Measurements from ENCODE around the gene C9orf152.
"Not testable (repeated sequence)": the region's sequence is repeated elsewhere in the genome, so short reads cannot be mapped to it uniquely, and the experiment has no call there.

Gene C9orf152, protein sequence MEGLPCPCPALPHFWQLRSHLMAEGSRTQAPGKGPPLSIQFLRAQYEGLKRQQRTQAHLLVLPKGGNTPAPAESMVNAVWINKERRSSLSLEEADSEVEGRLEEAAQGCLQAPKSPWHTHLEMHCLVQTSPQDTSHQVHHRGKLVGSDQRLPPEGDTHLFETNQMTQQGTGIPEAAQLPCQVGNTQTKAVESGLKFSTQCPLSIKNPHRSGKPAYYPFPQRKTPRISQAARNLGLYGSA

DNA sequence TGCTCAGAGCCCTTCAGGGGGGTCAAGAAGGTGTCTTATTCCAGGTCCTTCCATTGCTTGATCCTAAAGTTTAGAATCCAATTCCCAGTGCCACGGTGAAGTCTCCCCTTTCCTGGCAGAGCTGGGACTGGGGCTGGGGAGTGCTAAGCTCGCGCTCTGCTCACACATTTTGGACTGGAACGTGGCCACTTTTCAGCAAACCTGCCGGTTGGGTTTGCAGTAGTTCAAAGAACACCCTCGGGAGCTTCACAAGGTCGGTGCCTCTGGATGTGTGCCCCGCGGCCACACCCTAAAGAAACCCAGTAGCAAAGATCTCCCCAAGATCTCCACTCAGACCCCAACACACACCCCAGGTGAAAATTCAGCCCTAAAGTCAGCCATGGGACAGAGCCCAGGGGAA lies at the start of gene C9orf152:
C9orf152 (minus strand) TSS at position 129 of the 400 bp plus-strand sequence. CDS start 580 bp downstream, outside the sequence.
- DNase-seq, result no peak

DNA sequence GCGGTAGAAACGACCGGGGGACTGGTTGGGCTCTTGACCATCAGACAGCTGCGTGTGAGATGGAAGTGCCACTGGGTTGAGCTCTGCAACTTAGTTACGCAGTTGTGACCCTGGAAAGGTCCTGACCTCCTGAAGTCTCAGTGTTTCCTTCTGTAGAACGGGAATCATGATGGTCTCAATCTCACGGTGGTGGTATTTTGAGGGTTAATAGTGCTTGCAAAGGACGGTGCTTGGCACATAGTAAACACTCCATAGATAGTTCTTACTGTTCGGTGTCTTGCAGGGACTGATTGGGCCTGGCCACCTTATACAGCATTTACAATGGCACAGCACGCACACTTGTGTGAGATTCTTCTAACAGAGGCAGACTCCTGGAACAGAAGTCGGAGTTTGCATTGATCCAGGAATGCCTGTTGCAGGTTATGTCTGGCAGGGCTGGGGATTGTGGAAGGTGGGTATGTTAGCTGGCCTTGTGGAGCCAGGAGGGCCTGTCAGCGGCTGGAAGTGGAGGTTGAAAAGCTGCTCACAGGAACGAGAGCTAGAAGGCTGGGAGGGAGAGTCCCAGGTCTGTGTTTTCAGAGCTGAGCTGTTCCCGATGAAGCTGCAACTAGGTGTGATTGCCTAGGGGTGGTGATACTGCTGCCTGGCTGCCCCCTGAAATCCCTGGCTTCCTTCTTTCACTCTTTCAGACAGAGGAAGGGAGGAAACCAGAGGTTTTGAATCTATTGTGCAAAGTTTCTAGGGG lies 49.3 kb upstream of the C9orf152 start:
- peak; percentile 27 for DNase-seq

DNA sequence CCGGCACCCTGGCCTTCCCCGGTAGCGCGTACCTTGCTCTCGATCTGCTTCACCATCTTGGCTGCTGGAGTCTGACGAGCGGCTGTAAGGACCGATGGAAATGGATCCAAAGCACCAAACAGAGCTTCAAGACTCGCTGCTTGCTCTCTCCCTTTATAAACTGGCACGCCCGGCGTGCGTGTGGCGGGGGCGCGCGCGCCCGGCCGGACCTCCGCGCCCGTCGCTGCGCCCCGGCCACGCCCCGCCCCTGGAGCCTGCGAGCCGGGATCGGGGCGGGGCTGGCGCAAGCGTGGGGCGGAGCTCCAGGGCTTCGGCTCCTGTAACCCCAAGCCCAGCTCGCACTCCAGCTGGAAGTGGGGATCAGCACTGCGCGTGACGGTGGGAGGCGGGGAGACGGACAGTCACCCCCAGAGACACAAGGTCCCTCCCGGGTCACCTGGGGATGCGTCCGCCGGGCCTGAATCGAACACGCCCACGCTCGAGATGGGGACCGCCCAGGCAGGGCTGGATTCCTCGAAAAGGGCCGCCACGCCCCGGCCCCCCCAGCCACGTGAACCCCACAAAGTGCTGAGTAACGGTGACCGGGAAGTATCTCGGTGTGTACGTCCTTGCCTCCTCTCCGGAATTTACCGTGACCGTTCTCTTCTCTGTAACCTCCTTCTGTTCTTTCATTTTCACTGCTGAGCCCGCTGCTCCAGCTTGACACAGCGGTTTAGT lies 48.6 kb upstream of the C9orf152 start, which contains the start of gene TXN:
TXN (minus strand) TSS at position 128 of the 717 bp plus-strand sequence; CDS start at position 56, 72 bp downstream.
- DNase-seq, result peak; percentile 89

DNA sequence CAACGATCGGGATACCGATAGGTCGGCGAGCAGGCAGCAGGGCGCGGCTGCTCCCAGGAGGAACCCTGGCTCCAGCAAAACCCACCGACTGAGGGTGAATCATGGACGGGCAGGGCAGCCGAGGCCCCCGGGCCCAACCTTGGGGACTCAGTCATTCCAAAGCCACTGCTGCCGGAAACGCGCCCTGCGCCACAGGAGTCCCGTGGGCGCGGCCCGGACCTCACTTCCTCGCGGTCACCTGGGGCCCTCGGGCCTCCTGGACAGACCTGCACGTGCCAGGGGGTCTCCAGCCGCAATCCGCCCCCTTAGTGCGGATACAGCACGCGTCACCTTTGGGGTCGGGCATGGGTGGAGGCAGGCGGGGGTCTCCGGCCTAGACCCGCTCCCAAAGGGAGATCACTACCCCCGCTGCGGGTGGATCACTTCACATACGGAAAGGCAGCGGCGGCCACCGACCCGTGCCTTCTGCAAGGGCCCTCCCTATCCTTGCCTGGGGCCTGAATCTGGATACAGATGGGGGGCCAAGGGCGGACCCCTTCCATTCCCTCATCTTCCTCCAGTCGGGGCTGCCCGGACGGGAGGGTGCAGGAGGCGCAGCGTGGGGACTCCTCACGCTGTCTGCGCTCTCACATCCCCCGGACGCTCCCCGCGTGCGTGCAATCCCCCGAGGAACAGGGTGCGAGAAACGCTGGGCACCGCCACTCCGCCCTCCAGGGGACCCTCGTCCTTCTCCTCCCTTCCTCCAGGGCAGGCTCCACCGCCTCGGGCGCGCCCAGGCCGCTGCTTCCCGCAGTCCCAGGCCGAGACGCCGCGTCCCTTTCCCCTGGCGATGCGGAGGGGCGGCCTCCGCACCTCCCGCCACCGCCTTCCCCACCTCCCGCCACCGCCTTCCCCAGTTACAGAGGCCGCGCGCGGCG lies 47.8 kb upstream of the C9orf152 start:
- DNase-seq, result peak; percentile 66

DNA sequence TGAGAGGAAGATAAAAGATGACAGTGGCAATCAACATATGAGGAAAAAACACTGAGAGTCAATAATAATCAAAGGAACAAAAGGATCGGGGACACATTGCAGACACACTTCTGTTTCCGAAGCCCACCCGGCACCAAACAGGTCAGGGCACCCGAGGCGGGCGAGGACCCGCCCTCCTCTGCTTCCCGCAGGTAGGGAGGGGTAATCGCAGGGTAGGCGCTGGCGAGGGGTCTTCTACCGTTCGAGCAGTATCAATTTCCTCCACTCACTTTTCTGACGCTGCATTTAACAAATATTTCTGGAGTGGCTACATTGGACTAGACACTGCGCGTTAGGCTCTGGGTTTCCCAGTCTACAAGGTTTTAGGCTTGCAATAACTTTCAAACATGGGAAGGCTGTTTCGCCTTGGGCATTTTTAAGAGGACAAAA lies 47.1 kb upstream of the C9orf152 start:
- DNase-seq, result no peak

DNA sequence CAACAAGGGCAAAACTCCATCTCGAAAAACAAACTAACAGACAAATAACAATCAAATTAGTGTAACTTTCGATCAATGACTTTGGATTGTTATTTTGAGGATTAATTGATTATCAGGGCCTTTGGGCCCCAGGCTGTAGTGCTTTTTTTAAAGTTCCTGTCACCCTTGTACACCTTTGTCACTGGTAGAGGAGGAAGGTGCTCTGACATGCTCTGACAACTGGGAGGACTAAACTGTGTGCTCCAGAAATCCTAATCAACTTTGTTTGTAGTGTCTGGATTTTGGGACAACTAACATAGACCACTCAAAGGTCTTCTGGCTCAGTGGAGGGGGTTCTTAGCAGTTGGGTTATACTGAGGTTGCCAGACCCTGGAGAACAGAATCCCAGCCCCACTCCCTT lies 46.5 kb upstream of the C9orf152 start:
- no peak for DNase-seq

DNA sequence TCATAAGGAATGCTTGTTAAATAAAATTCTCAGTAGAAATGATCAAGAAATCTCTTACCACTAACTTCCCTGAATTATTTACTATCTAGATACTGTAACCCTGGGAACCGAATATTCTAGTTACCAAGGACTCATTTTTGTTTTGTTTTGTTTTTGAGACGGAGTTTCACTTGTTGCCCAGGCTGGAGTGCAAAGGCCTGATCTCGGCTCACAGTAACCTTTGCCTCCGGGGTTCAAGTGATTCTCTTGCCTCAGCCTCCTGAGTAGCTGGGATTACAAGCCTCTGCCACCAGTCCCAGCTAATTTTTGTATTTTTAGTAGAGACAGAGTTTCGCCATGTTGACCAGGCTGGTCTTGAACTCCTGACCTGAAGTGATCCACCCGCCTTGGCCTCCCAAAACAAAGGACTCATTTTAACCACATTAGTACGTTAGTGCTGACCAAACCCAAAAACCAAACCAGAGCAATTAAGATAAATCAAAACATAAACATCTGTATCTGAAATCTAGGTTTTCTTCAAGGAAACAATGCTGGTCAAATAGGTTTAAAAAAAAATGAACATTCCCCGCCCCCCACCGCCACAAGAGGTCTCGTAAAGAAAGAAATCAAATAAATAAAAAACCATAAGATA lies 44.7 kb upstream of the C9orf152 start:
- no peak for DNase-seq

DNA sequence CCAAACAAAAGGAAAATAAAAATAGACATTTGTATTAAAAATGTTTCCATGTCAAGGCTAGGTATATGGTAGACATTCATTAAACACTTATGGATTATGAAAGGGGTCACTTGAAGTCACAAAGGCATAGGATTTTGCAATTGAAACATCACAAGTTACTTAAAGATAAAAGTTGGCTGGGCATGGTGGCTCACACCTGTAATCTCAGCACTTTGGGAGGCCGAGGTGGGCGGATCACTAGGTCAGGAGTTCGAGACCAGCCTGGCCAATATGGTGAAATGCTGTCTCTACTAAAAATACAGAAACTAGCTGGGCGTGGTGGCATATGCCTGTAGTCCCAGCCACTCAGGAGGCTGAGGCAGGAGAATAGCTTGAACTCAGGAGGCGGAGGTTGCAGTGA lies 43.8 kb upstream of the C9orf152 start:
- not testable (repeated sequence) for DNase-seq

DNA sequence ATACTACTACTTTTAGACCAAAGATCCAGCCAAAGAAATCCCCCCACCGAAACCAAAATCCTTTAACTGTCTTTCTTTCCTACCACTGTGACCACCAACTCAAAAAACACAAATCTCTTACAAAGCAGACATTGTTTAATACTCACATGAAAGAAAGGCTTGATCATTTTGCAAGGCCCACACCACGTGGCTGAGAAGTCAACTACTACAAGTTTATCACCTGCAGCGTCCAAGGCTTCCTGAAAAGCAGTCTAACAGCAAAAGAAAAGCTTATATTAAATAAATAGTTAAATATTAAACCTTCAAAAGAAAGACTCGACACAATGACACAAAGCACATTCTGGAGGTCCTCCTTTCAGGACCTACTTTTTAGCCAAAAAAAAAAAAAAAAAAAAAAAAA lies 43.3 kb upstream of the C9orf152 start:
- DNase-seq, result no peak

DNA sequence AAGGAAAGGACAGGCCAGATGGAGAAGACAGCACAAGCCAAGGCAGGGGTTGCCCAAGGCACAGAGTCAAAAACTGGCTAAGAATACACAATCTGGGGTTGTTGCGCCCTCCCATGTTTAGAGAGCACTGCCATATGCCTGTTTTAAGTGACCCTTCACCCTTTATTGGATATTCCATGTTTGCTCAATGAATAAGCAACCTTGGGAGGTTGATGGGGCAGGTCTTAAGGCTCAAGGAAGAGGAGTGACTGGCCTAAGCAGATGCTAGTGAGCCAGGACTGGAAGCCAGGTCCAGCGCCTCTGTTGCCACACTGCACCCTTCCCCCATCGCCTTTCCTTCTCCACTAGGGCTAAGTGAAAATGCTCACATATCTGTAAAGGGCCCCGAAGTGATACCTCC lies 41.6 kb upstream of the C9orf152 start:
- DNase-seq, result no peak

DNA sequence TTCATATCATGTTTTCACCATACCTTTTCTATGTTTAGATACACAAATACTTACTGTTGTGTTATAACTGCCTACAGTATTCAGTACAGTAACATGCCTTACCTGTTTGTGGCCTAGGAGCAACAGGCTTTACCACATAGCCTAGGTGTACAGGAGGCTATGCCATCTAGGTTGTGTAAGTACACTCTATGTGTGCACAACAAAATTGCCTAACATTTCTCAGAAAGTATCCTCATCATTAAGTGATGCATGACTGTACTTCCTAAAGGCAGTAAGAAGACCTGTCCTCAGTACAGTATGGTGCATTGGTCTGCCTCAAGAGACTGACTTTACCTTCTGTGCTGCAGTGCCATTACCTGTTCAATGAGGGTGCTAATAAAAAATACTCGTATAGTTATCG lies 40.4 kb upstream of the C9orf152 start:
- DNase-seq, result no peak

DNA sequence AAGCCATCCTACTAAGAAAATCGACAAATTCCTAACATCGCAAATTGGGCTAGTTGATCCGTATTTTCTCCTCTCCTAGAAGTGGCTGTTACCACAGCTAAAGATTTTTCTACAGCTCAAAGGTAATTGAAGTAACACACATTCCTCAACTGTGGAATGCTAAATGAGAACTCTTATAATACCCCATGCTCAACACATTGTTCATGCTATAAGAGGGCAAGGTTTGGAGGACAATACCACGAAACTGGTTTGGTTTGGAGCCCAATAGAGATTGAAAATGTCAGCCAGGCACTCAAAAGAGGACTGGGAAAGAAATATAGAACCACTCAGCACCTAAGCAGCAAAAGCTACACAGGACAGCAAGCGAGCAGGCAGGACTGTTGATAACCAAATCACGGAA lies 38.3 kb upstream of the C9orf152 start:
- no peak for DNase-seq

DNA sequence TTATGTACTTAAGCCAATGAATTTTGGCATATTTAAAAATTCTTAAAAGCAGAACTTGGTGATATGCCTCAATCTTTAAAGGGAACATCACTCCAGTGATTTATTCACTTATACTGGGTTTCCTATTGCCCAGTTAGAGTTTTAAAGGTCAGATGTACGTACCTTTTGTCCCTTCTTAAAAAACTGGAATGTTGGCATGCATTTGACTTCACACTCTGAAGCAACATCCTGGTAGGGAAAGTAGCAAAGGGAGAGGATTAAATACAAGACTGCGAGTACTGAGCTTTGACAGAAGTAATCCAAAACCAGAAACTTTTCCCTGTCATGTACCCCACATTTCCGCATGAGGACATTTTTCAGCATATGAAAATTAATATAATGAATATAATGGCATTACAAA lies 36.7 kb upstream of the C9orf152 start:
- no peak for DNase-seq

DNA sequence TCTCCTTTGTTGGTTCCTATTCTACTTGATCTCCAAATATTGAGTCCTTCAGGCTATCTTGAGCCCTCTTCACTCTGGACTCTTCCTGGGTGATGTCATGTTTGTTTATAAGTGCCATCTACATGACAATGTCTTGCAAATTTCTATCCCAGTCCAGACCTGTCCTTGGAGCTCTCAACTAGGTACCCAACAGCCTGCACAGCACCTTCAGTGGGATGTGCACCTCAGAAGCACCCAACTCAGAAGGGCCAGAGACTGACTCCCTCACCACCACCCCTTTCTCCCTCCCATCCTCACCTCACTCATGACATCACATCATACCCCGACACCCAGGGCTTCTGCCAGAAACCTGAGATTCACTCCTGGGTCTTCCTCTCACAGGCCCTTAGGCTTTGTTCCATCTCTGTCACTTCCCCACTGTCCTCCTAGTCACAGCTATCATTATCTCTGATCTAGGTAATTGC lies 33.9 kb upstream of the C9orf152 start:
- DNase-seq, result no peak

DNA sequence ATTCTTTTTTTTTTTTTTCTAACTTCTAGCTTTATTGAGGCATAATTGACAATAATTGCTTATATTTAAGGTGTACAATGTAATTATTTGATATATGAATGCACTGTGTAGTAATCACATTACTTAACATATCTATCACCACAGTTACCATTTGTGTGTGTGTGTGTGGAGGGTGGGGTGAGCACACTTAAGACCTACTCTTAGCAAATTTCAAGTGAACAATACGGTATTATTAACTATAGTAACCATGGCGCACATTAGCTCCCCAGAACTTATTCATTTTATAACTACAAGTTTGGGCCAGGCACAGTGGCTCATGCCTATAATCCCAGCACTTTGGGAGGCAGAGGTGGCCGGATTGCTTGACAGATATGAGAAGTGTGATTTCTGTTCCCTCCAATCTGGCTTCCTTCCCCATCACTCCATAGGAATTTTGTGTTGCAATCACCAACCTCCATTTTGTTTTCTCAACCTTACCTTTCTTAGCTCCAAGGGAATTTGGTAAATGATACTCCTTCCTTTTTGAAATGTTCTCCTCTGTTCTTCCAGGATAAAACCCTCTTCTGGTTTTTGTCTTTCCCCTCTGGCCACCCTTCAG lies 33.4 kb upstream of the C9orf152 start:
- no peak for DNase-seq

DNA sequence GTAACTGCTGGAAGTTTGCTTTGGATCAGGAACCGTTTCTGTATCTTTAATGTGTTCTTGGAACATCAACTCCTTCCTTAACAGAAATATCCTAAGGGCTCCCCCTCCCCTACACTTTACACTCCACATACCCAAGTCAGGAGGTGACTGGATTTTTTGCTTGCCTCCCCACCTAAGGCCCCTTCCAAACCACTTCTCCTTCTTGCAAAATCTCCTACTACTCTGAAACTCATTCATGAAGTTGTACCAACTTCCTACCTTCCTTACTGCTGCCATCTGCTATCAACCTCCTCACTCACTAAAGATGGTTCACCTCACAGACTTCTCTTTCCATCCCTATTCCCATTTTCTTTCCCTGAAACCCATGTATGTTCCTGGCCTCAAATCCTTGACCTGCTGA lies 32.2 kb upstream of the C9orf152 start:
- DNase-seq, result no peak

DNA sequence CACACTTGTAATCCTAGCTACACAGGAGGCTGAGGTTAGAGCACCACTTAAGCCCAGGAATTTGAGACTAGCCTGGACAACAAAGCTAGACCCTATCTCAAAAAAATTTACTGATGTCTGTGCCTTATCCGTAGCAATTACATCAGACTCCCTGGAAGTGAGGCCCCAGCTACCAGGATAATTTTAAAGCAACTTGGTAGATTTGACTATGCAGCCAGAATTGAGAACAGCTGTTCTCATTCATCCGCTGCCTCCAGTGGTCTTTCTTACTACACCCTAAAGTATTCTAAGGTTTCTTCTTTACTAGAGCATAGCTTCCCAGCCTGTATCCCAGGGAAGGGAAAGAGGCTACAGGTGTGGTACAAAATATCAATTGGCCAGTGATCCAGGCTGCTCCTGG lies 20.4 kb upstream of the C9orf152 start:
- no peak for DNase-seq

DNA sequence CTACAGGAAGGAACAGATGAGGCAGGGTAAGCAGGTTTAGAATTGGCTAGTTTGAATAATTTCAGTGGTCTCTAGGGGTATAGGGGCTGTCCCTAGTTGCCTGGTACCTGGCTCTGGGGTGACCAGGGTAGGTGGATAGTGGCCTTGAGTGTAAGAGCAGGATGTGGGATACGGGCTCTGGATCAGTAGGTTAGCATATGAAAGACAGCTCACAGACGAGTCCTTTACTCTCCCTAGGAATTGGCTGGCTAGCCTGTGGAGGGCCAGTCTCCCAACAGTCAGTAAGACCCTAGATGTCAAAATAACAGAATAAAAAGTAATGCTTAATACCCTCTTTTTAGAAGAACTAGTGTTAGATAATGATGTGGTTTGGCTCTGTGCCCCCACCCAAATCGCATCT lies 16.6 kb upstream of the C9orf152 start:
- no peak for DNase-seq

DNA sequence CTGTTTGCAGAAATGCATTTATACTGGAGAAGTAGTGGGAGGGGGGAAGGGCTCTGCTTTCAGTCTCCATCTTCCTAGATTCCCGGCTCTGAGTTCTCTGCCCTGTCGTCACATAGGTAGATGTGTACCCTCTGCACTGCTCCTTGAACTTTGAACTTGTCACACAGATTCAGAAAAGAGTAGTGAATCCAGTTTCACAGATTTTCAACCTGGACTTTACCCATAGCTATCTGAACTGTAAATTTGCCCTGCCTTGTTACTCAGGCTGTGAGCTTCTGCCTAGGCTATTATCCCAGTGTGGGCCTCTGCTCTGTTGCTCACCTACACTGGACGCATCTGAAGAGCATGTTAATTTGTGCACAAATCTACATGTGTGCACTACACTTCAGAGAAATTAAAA lies 12.8 kb upstream of the C9orf152 start:
- DNase-seq, result no peak

DNA sequence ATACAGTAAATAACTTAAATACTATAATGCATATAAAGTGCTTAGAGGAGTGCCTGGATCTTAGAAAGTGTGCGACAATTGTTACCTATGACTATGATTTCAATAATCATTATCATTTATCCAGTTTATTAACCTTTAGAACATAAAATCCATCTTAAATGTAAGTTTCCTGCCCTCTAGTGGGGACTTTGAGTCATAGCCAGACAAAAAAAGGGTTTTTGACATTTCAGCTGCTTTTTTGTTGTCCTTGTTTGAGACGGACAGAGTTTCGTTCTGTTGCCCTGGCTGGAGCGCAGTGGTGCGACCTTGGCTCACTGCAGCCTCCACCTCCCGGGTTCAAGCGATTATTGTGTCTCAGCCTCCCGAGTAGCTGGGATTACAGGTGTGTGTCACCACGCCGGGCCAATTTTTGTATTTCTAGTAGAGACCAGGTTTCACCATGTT lies 9.7 kb upstream of the C9orf152 start:
- no peak for DNase-seq

DNA sequence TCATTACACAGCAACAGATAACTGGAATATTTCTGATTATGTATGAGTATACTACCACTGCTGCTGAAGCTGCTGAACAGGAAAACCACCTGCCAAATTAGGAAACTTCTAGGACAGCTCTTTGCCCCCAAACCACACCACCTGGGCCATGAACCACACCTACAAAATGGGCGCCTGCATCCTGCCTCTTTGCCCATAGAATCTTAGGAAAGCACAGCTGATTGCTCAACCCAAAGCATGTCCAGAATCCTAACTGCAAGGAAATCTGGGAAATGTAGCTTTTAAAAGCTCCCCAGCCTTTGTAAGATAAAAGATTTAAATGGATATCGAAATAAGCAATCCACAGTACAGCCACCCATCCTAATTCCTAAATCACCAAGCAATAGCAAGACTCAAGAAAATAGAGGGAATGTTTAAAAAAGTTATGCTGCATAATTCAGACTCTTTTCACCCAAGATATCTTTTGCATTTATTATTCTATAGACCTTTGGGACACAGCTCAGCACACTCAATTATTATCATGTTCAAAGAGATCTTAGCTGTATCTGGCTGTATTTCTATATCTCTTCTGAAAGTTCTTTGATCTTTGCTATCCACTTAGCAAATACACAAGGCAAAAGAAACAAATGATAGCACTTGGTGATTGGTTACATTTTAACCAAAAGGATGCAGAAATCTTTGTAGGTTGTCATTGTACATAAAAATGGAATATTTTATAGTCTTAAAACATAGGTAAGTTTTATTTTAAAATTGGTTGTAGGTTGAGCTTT lies 6.8 kb upstream of the C9orf152 start:
- DNase-seq, result no peak
